HepG2 (cell line): ENCODE data around the gene IER2.

Experiments
- CHD4 ChIP-seq: fragments of 200-600 bp; sonication (generic); IDR thresholded peaks from 2 replicates; pipeline ENCODE4 v1.7.0; 2017; ENCODE audit warnings: mild to moderate bottlenecking, low read length, borderline replicate concordance
- ZBTB7A ChIP-seq: sonication (generic); formaldehyde crosslinking; IDR thresholded peaks from 2 replicates; pipeline ENCODE4 v1.8.0; 2022; ENCODE audit warnings: mild to moderate bottlenecking, missing genetic modification reagents
- TF ChIP-seq, protein P1 (sequence below), 2 experiments: sonication (generic) in 1 of 2; formaldehyde crosslinking in 1 of 2; IDR thresholded peaks; 2 replicates each; pipeline versions ENCODE4 v1.5.1 to v1.6.1; 2011 to 2020; ENCODE audit warnings: borderline replicate concordance in 1 of 2, low read depth in 1 of 2, low read length in 1 of 2, mild to moderate bottlenecking in 1 of 2, missing genetic modification reagents in 1 of 2, moderate library complexity in 1 of 2
- TF ChIP-seq, protein P2 (sequence below): sonication (generic); formaldehyde crosslinking; IDR thresholded peaks from 2 replicates; pipeline ENCODE4 v1.5.0; 2020; ENCODE audit warnings: mild to moderate bottlenecking, missing genetic modification reagents, moderate library complexity

DNA sequence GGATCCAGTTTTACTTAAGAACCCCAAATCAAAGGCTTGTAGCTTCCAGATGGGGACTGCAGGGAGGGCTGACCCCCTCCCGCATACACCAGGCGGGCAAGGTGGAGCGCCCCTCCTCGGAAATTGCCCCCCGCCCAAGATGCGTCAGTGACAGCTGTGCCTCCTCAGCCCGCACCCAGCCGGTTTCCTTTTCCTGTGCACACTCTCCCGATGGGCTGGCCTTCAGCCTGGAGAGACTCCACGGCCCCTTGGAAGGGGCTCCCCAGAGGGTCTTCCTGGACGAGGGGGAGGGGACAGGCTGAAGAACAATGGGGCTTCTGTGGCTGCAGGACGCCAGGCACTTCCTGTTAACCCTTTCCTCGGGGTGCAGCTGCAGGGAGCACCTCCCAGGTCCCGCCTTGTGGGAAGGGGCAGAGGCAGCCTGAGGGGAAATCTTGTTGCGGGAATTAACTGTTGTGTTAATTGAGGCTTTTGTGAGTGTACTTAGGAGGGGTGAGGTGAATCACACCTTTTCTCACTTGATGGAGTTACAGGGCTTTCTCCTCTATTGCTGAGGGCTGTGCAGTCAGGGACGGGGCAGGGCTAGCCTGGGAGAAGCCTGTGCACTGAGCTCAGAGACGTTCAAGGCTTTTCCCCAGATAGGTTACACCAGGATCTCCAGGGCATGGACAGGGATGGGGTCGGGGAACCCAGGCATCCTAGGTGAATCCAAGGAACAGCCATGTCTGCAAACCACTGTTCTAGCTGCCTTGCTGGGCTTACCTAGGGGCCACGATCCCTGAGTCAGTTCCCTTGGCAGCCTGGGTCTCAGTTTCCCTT lies 14.3 kb downstream of the IER2 start:
- TF ChIP-seq, protein P1, sequence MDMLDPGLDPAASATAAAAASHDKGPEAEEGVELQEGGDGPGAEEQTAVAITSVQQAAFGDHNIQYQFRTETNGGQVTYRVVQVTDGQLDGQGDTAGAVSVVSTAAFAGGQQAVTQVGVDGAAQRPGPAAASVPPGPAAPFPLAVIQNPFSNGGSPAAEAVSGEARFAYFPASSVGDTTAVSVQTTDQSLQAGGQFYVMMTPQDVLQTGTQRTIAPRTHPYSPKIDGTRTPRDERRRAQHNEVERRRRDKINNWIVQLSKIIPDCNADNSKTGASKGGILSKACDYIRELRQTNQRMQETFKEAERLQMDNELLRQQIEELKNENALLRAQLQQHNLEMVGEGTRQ (IDR thresholded peaks at IDR 0.05; ENCODE audit: low read depth, low read length) = no peak
- TF ChIP-seq, protein P1 (CRISPR knock-in tag; IDR thresholded peaks at IDR 0.05; ENCODE audit: borderline replicate concordance) = no peak; the same call in 1 of the 2 replicates
- TF ChIP-seq CHD4 (peak; percentile 66; the same call in 1 of the 2 replicates), ZBTB7A (CRISPR knock-in tag) (peak; percentile 99)
- TF ChIP-seq, protein P2, sequence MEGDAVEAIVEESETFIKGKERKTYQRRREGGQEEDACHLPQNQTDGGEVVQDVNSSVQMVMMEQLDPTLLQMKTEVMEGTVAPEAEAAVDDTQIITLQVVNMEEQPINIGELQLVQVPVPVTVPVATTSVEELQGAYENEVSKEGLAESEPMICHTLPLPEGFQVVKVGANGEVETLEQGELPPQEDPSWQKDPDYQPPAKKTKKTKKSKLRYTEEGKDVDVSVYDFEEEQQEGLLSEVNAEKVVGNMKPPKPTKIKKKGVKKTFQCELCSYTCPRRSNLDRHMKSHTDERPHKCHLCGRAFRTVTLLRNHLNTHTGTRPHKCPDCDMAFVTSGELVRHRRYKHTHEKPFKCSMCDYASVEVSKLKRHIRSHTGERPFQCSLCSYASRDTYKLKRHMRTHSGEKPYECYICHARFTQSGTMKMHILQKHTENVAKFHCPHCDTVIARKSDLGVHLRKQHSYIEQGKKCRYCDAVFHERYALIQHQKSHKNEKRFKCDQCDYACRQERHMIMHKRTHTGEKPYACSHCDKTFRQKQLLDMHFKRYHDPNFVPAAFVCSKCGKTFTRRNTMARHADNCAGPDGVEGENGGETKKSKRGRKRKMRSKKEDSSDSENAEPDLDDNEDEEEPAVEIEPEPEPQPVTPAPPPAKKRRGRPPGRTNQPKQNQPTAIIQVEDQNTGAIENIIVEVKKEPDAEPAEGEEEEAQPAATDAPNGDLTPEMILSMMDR (CRISPR knock-in tag) = peak; percentile 26; the same call in 1 of the 2 replicates
